ENCODE data around the gene MMAA. TPM values are rescaled to one million over a fixed set of nuclear protein-coding genes. Genes with fewer than 3 reads are reported as not detected.
"Not testable (repeated sequence)": the region's sequence is repeated elsewhere in the genome, so short reads cannot be mapped to it uniquely, and the experiment has no call there.

MMAA gene
- 10 to 100 TPM; 16.7 to 17.6 TPM for total RNA-seq

DNA sequence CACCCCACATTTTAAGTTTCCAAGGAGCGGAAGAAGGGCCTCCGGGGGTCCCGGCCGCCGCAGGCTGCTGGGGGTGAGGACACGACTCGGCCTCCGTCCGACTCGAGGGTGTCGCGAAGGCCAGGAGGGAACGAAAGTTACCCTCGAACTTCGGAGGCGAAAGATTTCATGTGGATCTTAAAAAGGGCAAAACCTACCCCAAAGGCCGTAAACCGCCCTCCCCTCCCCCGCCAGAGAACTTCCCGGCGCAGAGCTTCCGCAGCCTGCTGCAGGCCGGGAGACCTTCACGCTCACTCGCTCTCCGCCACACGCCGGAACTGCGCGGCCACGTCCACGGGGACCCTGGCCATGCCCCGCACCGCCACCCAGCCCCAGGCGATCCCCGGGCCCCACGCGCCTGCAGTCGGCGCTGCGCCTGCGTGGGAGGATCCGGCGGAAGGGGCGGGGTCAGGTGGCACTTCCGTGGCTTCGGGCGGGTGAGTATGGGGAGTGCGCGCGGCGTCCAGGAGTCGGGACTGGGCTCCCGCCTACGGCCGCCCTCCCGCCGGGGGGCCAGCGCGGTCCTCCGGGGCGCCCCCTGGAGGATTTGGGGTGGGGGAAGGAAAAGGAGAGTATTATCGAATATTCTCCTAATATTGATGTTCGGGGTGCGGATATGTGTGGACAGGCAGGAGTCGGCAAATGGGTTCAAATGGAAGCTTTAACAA lies at the start of gene MMAA:
Gene MMAA (plus strand): TSS at position 454 of the 707 bp plus-strand sequence. CDS start 19,755 bp downstream, outside the sequence.
- H3K4me1 Mint-ChIP-seq (ENCODE audit: low read depth), result peaks cover 67% of the 10 kb centered on the region
- peak within 1 kb of the TSS; percentile 80 to 94 for H3K4me3 Mint-ChIP-seq
- peak within 1 kb of the TSS; percentile 100 for H3K27ac Mint-ChIP-seq
- no peaks in the 10 kb centered on the region for H3K27me3 Mint-ChIP-seq (ENCODE audit: low read depth)
- H3K9me3 Mint-ChIP-seq, result peaks cover 3% of the 10 kb centered on the region in 2 donors
- peaks cover 12 to 13% of the 10 kb centered on the region in 2 donors for H3K36me3 Mint-ChIP-seq (ENCODE audit: insufficient read depth in 2 of 2)
- DNase-seq, result peak; percentile 98
- peak; percentile 91 to 93 for ATAC-seq (replicated peaks in 1 of 2)

DNA sequence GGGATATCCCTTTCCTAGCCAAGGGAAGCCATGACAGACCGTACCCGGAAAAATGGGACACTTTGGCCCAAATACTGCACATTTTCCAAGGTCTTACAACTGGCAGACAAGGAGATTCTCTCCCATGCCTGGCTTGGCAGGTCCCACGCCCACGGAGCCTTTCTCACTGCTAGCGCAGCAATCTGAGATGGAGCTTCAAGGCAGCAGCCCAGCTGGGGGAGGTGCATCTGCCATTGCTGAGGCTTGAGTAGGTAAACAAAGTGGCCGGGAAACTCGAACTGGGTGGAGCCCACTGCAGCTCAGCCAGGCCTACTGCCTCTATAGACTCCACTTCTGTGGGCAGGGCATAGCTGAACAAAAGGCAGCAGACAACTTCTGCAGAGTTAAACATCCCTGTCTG lies 44.6 kb upstream of the MMAA start:
- H3K4me3 Mint-ChIP-seq; H3K36me3 Mint-ChIP-seq (ENCODE audit: insufficient read depth in 2 of 2); H3K27ac Mint-ChIP-seq; DNase-seq; ATAC-seq (replicated peaks in 1 of 2); H3K4me1 Mint-ChIP-seq (ENCODE audit: low read depth): not testable (repeated sequence)
- H3K27me3 Mint-ChIP-seq (ENCODE audit: low read depth), result peaks cover 37% of the 10 kb centered on the region
- H3K9me3 Mint-ChIP-seq, result peaks cover 10 to 15% of the 10 kb centered on the region in 2 donors

DNA sequence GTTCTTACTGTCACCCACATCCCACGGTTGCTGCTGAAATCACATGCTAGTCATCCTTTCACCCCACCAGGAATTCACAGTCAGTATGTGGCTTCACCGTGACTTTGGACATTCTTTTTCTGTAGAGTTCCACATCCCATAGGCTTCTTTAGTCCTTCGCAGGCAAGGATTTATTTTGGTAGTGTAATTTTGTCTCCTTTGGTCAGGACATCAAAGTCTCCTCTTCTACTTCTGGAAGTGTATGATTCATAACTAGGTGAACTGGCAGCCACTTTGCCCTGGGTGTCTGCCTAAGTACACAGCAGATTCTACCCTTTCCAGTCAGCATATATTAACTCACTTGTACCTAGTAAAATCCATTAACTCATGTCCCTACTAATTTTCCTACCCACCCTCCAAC lies 38.3 kb upstream of the MMAA start:
- no peaks in the 10 kb centered on the region for H3K4me1 Mint-ChIP-seq (ENCODE audit: low read depth)
- H3K9me3 Mint-ChIP-seq, result peaks cover 2% of the 10 kb centered on the region in 2 donors
- ATAC-seq (replicated peaks in 1 of 2) (no peak), DNase-seq (no peak)
- H3K27me3 Mint-ChIP-seq (ENCODE audit: low read depth), result peaks cover 25% of the 10 kb centered on the region
- no peak overlapping the region for H3K27ac Mint-ChIP-seq
- peaks cover 0 to 2% of the 10 kb centered on the region in 2 donors for H3K36me3 Mint-ChIP-seq (ENCODE audit: insufficient read depth in 2 of 2)
- H3K4me3 Mint-ChIP-seq, result no peak overlapping the region

DNA sequence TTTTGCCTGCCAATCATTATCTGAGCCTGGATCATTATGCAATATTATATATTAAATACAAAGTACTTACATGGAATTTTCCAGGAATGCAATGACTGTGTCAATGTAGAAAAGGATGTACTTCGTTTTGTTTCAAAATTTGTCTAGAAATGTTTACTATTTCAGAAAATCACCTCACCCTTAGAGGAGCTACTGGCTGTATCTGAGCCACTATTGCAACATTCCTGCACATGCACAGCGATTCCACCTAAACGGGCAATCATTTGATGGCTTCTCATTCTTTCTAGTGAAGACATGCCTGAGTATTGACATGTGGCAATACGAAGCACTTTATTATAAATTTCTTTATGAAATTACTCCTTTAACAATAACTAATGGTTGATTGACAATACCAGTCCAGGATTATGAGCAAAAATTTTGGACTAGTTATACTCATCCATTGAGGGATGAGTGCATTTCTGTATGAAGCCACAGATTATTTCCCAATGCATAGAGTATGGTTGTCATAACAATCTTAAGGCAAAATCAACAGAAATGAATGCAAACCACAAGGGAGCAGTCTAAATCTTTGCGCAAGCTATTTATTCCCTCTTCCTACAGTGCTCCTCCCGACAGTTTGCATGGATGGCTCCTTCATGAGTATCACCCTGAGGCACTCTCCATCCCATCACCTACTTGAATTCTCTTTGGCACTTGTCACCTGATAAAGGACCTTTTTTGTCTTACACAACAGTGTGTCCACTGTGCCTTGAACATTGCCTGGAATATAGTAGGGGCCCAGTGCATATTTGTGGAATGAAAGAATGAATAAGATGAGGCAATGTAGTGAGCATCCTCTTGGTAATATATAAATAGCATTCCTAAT lies 35.8 kb upstream of the MMAA start:
- ATAC-seq (replicated peaks in 1 of 2), result no peak
- peaks cover 36% of the 10 kb centered on the region for H3K27me3 Mint-ChIP-seq (ENCODE audit: low read depth)
- H3K9me3 Mint-ChIP-seq, result peaks cover 2% of the 10 kb centered on the region in 2 donors
- H3K36me3 Mint-ChIP-seq (ENCODE audit: insufficient read depth in 2 of 2), result no peaks in the 10 kb centered on the region
- no peaks in the 10 kb centered on the region for H3K4me1 Mint-ChIP-seq (ENCODE audit: low read depth)
- DNase-seq, result no peak
- no peak overlapping the region for H3K4me3 Mint-ChIP-seq
- H3K27ac Mint-ChIP-seq, result no peak overlapping the region

DNA sequence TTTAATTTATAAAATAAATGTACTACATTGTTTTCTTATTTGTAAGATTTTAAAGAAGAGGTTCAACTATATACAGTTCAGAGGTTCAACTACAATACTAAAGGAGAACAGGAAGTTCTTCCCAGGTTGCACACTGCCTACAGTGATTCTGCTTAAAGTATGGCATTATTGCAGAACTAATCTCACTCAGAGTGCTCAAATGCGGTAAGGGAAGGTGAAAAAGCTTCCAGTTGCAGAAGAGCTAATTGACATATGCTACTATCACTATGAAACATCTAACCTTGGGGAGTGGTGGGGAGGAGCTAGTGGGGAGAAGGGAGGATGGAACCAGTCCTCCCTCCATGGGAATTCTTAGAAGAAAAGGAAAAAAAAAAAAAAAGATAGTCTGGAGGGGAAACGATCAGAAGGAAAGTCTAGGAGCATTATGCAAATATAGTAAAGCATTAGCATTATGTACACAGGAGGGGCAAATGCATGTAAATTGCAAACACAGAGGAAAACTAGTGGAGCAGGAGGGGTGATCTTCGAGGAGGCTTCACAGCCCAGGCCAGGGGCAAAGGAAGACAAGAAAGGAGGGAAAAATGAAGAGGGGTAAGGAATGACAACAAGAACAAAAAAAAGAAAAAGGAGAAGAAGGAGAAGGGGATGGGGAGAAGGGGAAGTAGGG lies 32.0 kb upstream of the MMAA start:
- DNase-seq, result no peak
- H3K27ac Mint-ChIP-seq, result no peak overlapping the region
- H3K27me3 Mint-ChIP-seq (ENCODE audit: low read depth), result peaks cover 22% of the 10 kb centered on the region
- no peak overlapping the region for H3K4me3 Mint-ChIP-seq
- no peak for ATAC-seq (replicated peaks in 1 of 2)
- H3K36me3 Mint-ChIP-seq (ENCODE audit: insufficient read depth in 2 of 2), result peaks cover 0 to 2% of the 10 kb centered on the region in 2 donors
- peaks cover 0 to 3% of the 10 kb centered on the region in 2 donors for H3K9me3 Mint-ChIP-seq
- H3K4me1 Mint-ChIP-seq (ENCODE audit: low read depth), result no peaks in the 10 kb centered on the region

DNA sequence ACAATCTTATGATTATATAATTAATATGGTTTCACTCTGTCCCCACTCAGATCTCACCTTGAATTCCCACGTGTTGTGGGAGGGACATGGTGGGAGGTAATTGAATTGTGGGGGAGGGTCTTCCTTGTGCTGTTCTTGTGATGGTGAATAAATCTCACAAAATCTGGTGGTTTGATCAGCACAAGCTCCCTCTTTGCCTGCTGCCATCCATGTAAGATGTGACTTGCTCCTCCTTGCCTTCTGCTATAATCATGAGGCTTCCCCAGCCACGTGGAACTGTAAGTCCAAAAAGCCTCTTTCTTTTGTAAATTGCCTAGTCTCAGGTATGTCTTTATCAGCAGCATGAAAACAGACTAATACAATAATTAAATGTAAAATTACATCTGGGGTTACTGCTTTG lies 29.8 kb upstream of the MMAA start:
- H3K4me1 Mint-ChIP-seq (ENCODE audit: low read depth); H3K9me3 Mint-ChIP-seq; H3K27ac Mint-ChIP-seq; DNase-seq; H3K36me3 Mint-ChIP-seq (ENCODE audit: insufficient read depth in 2 of 2); H3K4me3 Mint-ChIP-seq; ATAC-seq (replicated peaks in 1 of 2): not testable (repeated sequence)
- H3K27me3 Mint-ChIP-seq (ENCODE audit: low read depth), result peaks cover 30% of the 10 kb centered on the region

DNA sequence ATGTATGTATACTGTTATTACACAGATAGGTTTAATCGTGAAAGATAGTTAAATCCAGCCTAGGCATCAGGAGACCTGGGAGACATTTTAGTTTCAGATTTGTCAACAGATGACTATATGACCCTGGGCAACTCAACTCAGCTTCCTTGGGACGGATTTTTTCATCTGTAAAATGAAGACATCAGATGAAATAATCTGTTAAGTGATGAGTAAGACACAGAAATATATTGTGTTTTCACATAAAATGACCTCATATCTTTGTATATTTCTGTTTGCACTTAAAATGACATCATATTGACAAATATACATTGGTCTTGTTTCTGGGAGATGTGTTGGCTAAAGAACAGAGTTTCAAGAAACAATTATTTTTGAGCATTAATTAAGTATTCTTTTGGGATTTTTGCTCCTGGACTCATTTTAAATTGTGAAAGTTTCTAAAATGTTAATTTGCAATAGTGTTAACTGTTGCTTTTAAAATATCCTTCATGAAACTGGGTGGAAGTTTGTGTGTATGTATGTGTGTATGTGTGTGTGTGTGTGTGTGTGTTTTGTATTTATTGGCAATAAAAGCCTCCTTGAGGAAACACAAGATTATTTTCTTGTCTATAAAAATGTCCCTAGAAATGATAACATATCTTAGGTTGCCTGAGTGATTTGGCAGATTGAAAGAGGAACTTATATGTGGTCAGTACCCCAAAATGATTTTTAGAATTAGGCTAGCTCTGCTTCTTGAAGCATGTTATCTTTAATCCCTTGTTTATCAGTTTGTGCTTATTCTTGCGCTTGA lies 29.1 kb upstream of the MMAA start:
- H3K4me1 Mint-ChIP-seq (ENCODE audit: low read depth), result no peaks in the 10 kb centered on the region
- H3K4me3 Mint-ChIP-seq, result no peak overlapping the region
- peaks cover 33% of the 10 kb centered on the region for H3K27me3 Mint-ChIP-seq (ENCODE audit: low read depth)
- ATAC-seq (replicated peaks in 1 of 2) (no peak), DNase-seq (no peak)
- peaks cover 0 to 2% of the 10 kb centered on the region in 2 donors for H3K36me3 Mint-ChIP-seq (ENCODE audit: insufficient read depth in 2 of 2)
- no peak overlapping the region for H3K27ac Mint-ChIP-seq
- peaks cover 0 to 6% of the 10 kb centered on the region in 2 donors for H3K9me3 Mint-ChIP-seq

DNA sequence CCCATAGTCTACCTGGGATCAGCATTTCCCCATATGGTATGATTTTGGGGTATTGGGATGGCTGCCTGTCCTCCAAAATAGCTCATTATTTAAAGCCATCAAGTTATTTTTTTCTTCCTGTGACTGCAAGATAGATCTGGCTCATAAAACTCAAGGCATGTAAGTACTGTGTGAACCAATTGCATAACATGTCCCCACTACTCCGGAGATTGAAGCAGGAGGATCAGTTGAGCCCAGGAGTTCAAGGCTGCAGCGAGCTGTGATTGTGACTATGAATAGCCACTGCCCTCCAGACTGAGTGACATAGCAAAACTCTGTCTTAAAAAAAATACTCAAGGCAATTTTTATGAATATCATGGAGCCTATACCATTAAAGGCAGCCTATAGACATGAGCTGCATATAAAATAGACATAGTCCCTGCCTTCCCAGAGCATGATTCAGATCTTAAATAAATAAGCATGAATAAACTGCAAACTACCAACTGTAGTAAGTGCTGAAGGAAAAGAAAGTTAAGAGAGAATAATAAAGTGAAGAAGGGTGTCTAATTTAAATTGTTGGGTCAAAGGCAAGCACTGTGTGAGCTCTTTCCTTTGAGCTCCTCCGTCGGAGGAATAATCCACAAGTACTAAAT lies 16.9 kb upstream of the MMAA start:
- Mint-ChIP-seq H3K36me3 (ENCODE audit: insufficient read depth in 2 of 2) (peaks cover 4 to 9% of the 10 kb centered on the region in 2 donors), H3K9me3 (peaks cover 2 to 12% of the 10 kb centered on the region in 2 donors), H3K4me3 (no peak overlapping the region), H3K27ac (no peak overlapping the region), H3K4me1 (ENCODE audit: low read depth) (no peaks in the 10 kb centered on the region), H3K27me3 (ENCODE audit: low read depth) (peaks cover 22% of the 10 kb centered on the region)
- DNase-seq (no peak), ATAC-seq (replicated peaks in 1 of 2) (no peak)

DNA sequence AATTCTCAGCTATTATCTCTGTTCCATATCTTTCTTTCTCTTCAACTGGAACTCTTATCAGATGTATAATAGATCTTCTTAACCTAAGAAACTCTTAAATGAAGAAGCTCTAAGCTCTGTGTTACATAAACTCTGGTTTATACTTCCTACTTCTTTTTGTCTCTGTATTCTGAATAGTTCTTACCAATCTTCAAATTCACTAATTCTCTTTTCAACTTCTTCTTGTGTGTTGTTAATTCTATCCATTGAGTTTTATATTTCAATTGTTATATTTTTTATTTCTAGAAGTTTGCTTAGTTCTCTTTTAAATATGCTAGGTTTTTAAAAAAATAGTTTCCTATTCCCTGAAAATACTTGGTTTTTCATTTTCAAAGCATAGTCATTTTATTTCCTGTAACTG lies 13.2 kb upstream of the MMAA start:
- H3K4me1 Mint-ChIP-seq (ENCODE audit: low read depth), result peaks cover 4% of the 10 kb centered on the region
- H3K27ac Mint-ChIP-seq, result no peak overlapping the region
- DNase-seq, result no peak
- H3K4me3 Mint-ChIP-seq, result no peak overlapping the region
- H3K27me3 Mint-ChIP-seq (ENCODE audit: low read depth), result peaks cover 14% of the 10 kb centered on the region
- ATAC-seq (replicated peaks in 1 of 2), result no peak
- H3K9me3 Mint-ChIP-seq, result peaks cover 2 to 10% of the 10 kb centered on the region in 2 donors
- peaks cover 3 to 9% of the 10 kb centered on the region in 2 donors for H3K36me3 Mint-ChIP-seq (ENCODE audit: insufficient read depth in 2 of 2)

DNA sequence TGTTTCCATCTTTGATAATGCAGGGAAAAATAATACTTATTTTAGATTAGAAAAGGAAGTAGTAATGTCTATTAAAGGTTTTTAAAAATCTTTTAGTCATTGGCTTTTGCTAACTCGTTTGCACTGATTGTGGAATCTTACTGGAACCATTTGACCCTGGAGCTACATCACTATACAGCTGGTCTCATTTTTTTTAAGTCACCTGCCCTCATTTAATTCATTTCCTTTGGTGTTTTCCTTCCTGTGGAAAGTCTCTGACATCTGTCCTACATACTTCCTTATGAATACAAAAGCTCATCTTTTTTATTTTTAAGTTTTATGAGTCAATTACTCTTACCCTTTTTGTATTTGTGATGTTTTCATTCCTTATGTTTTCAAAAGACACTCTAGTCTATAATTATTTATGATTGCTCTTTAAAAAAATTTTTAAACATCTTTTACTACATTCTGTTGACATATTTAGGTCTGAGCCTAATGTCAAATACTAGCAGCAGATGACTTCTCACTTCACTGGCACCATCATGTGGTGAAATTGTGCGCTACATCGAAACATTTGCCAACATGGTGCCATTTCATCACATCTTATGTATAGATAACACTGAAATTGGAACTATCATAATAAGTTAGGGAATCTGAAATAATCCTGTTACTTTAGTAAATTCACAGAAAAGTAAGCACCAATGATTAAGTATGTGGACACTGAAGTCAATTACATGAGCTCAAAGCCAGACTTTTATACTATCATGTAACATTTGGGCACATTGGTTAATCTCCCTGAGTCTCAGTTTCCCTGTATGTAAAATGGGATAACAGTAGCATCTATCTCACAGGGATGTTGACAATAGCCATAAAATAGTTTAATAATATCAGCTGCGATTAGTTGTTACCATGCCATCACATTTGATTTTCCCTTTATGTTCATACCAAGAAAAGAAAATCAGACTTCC lies 9.4 kb upstream of the MMAA start:
- no peaks in the 10 kb centered on the region for H3K27me3 Mint-ChIP-seq (ENCODE audit: low read depth)
- H3K27ac Mint-ChIP-seq, result no peak overlapping the region
- peaks cover 20% of the 10 kb centered on the region for H3K4me1 Mint-ChIP-seq (ENCODE audit: low read depth)
- DNase-seq, result peak; percentile 66 to 68
- peak in 1 of 2 donors; percentile 60 for ATAC-seq (replicated peaks in 1 of 2)
- H3K9me3 Mint-ChIP-seq, result peaks cover 2 to 10% of the 10 kb centered on the region in 2 donors
- H3K36me3 Mint-ChIP-seq (ENCODE audit: insufficient read depth in 2 of 2), result peaks cover 3 to 9% of the 10 kb centered on the region in 2 donors
- no peak overlapping the region for H3K4me3 Mint-ChIP-seq

DNA sequence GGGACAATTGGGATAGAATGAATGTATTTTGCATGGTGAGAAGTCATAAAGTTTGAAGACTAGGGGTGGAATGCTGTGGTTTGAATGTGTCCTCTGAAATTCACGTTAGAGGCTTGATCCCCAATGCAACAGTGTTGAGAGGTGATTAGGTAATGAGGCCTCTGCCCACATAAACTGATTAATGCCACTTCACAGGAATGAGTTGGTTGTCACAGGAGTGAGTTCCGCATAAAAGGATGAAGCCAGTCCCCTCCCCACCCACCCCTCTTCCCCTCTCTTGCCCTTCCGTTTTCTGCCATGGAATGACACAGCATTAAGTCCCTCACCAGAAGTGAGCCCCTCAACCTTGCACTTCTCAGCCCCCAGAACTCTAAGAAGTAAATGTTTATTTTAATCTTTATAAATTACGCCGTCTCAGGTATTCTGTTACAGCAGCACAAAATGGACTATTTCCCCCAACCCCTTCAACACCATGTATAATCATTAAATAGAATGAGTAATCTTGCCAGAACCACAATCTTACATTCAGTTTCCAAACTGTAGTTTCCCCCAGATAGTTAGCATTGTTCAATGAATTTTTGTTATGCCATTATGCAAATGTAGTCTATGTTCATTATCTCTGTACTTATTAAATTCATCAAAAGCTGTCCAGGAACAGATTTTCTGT lies 5.5 kb upstream of the MMAA start:
- H3K4me1 Mint-ChIP-seq (ENCODE audit: low read depth), result peaks cover 40% of the 10 kb centered on the region
- peak; percentile 49 to 60 for ATAC-seq (replicated peaks in 1 of 2)
- no peaks in the 10 kb centered on the region for H3K36me3 Mint-ChIP-seq (ENCODE audit: insufficient read depth in 2 of 2)
- no peak overlapping the region for H3K27ac Mint-ChIP-seq
- H3K9me3 Mint-ChIP-seq, result no peaks in the 10 kb centered on the region
- no peak for DNase-seq
- H3K27me3 Mint-ChIP-seq (ENCODE audit: low read depth), result no peaks in the 10 kb centered on the region
- peak overlapping the region in 1 of 2 donors; percentile 25 for H3K4me3 Mint-ChIP-seq
